ENCODE measurements around the gene FHOD3.

DNA sequence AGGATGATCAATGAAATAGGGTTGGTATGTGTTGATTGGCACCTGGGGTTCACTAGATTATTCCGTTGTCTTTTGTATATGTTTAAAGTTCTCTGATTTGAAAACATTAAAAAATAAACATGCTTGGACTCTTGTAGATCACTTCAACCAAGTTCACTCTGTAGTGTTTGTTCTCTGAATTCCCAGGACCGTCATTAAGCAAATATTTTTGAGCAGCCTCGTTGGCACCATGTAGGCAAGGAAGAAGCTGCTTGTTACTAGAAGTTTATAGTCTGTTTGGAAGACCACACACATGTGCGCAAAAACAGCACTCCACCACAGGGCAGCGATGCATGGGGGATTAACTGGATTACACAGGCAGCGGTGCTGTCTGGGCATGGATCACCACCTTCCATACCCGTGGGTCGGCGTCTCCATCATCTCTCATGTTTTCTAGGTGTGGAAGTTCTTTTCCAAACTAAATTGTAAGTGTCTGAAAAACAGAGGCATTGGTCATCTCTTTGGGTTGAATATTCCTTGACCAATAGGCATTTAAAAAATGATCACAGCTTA is 212.2 kb downstream of the FHOD3 start:
- TF ChIP-seq ATF3 (IDR thresholded peaks at IDR 0.05) = no peak
- no peak for TF ChIP-seq CTCF (IDR thresholded peaks at IDR 0.05; ENCODE audit: low read depth, low read length, missing input control)
